GM19099 (cell line): ENCODE measurements around the gene SLC25A26.

Experiments used
- POLR2A ChIP-seq: IDR thresholded peaks from 3 replicates; pipeline ENCODE4 v1.6.1; 2011; ENCODE audit warnings: low read depth; ENCODE audit not compliant: insufficient read length; ENCODE audit errors: extremely low read depth

The SLC25A26 gene

DNA sequence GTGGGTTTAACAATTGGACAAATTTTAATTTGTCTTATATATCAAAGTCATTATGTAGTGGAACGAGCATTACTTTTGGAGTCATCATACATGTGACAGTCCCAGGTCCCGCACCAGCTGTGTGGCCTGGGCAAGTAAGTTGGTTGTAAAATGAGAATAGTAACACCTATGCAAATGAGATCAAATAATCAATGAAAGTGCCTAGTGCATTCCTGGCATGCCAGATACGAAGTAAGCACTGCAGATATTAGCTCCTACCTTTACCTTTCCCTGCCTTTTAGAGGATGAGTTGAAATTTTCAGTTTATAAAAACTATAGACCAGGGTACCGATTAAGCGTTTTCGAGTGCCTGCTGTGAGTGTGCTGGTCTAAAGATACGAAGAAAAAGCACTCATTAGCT, 145.9 kb downstream of the SLC25A26 start:
- no peak for TF ChIP-seq POLR2A

DNA sequence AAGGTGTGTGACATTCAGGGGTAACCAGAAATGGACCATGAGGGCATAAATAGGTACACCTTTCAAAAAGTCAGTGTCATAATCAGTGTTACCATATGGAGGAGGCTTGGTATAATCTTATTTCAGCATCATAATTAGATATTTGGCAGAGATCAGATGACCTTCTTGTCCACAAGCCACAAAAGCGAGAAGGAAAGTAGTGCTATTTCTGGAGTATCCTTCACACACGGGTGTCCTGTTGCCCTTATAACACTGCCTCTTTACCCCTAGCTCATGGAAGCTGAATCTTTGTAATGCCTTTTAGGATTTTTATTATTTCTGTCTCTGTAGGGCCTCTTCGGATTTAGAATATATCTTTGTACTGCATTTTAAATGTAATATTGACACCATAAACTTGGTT, 147.2 kb downstream of the SLC25A26 start:
- TF ChIP-seq POLR2A, result no peak

DNA sequence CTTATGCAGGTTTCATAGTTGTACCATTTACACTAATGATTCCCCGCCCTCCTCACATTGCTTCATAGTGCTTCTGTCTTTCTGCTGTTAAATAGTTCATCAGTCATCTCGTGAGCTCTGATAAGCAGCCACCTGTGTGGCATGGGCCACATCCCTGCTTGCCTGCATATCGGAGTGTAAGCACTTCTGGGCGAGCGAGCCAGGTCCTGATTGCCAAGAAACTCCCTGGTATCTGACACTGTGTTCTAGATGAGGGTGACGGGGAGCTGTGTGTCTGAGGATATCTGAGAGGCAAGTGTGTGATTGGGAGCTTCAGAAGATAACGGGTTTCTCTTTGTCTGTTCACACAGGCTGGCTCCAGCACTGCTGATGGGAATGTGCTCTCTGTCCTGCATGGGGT, 149.4 kb downstream of the SLC25A26 start:
- TF ChIP-seq POLR2A, result no peak

DNA sequence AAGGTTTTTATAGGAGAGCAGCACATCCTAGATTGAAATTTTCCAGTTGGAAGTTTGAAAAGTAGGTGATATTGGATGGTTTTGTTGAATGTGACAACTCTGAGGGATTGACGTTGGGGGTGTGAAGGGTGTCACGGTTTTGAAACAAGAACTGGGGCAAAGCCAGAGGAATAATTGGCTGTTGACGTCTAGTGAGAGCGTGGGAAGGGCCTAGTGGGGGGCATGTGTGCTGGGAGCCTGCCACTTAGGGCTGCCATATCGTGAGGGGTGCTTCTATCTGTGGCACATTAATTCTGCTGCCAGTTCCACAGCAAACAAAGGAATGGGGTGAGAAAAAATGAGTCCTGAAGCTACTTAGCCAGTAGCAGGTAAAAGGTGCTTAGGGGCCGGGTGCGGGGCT, 150.6 kb downstream of the SLC25A26 start:
- no peak for TF ChIP-seq POLR2A

DNA sequence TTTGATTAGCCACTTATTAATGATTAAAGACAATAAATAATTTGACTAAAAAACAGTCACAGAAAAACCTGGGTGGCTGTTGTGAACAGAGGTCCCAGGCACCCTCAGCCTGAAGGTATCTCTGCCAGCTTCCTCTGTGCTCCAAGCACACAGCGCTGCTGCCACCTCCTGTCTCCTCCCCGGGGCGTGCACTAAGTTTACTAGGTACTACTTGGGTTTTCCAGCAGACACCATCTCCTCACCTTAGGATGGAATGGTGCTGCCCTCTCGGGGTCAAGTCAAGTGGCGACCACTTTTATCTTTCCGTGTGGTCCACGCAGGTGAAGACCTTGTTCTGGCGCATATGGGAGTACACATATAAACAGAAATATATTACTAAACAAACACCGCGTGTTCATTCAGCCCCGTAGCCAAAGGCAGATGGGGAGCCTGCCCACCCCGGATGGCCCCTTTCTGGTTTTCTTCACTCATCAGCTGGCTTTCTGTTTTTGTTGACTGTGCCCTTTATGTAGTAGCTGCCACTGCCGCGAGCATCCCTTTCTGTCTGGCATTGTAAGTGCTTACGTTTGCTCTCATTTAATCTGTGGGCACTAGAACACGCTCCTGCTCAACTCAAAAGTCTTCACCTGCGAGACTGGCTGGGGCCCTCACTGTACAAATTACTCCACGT, 152.0 kb downstream of the SLC25A26 start:
- TF ChIP-seq POLR2A, result no peak

DNA sequence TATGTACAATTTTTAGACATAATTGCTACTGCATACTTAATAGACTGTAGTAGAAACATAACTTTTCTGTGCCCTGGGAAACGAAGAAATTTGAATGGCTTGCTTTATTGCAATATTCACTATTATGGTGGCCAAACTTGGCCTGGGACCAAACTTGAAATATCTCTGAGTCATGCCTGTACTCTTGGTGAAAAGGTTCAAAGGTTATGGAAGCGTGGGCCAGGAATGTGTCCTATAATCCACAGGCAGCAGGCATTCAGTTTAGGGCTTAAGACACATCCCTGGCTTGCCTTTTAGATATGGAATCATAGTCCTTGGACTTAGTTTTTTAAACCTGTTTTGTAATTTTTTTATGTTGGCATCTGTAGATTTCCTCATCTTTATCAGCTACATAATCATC, 155.8 kb downstream of the SLC25A26 start:
- TF ChIP-seq POLR2A, result no peak

DNA sequence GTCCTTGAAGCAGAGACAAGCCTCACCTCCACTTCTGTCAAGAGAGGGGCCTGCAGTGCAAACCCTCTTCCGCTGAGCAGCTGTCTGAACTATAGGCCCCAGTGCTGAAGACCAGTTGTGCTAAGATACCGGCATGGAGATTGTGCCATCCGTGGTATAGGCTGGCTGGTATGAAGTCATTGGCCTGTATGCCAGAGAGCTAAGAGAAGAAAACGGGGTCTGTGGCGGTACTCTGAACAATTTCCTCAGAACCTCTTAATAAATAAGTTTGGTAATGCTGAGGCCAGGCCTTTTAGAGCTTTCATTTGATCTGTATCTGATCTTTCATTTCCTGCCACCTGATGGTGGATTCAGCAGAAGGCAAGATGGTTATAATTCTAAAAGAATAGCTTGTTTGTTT, 157.0 kb downstream of the SLC25A26 start:
- TF ChIP-seq POLR2A, result no peak

DNA sequence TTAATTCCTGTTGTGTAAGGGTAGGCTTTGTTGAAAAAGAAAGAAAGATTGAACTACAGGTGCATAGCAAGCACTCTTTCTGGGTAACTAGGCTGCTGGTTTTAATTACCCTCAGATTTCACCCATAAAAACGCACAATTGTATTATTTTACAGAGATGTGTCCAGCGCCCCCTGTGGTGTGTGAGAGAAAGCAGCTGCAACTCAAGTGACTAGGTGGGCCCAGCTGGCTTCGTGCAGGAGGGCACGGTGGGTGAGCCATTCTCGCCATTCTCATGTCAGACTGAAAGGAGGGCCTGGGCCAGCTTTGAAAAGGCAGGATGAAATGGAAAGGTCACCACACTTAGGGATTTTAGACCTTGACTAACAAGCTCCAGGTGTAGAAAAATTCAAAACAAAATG, 157.5 kb downstream of the SLC25A26 start:
- no peak for TF ChIP-seq POLR2A

DNA sequence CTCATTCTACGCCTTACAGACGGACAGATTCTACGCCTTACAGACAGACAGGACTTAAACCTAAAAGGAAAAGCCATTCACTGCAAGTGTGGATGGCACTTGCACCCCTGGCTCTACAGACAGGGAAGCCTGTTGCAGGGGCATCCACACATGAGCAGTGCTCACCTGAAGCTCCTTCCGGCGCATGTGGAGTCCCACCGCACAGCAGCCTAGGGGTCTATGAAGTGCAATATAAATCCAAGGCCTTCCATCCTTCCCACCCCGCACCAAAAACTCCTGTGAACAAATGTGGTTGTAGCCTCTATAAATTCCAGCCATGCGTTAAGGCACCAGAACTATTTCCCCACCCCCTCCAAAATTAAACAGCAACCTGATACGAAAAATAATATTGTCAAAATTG, 158.8 kb downstream of the SLC25A26 start:
- no peak for TF ChIP-seq POLR2A

DNA sequence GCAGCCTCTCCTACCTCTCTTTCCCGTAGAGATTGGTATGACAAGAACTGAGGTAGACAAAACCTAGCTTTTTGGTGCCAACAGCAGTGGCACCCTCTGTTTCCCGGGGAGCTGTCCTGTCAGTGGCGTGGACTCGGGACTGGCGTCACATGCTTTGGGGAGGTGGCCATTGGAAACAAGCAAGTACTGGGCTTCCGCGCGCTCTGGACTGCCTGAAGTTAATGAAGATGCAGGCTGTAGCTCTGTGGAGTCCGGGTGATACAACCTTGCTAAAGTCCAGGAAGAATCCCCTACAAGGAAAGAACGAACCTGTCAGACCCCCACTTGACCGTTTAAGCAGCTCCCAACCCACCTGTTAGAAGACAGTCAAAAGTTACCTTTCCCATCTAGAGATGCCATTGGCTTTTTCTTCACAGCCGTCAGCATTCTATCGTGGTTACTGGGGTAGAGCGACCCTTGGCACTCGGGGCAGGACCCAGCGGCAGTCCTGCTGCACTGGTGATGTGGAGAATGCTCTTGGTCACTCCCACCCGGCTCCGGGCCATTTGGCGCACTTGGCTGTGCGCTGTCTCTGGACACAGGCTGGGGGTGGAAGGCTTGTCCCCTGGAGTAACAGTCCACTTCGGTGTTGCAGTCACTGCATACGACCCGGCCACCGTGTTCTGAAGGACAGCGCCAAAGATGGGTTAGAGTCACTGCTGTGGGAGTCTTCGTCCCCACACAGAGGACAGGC, 159.6 kb downstream of the SLC25A26 start:
- TF ChIP-seq POLR2A, result no peak

DNA sequence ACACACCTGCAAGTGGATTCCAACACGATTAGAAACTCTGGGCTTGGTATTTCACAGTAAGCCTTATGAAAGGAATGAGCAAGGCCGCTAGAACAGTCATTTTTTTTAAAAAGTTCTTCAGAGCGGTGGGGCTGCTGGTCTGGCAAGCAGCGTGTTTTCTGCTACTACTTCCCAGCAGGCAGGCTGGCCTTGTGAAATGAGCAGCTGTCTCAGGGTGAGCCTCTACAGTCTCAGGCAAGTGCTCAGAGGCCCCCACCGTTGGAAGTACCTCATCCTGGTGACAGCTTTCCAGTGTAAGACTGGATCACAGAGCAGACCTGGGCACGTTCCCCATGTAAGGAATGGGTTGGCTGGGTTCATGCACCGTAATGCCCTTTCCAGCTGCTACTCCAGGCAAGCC, 160.8 kb downstream of the SLC25A26 start:
- no peak for TF ChIP-seq POLR2A

DNA sequence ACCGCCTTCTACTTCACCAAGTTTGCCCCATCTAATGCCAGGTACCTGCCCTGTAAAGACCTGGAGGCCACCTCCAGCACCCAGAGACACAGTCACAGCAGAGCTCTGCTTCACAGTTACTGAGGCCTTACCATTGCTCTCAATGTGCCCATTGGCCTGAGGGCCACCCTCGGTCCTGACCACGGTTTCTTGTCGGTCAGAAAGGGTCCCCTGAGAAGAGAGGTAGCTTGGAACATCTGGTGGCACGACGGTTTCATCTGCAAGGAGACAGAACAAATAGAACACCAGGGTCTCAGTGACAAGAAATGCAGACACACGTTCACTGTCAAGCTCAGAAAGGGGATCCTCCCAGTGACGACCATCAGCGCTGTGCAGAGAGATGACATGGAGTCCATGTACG, 161.3 kb downstream of the SLC25A26 start:
- no peak for TF ChIP-seq POLR2A

DNA sequence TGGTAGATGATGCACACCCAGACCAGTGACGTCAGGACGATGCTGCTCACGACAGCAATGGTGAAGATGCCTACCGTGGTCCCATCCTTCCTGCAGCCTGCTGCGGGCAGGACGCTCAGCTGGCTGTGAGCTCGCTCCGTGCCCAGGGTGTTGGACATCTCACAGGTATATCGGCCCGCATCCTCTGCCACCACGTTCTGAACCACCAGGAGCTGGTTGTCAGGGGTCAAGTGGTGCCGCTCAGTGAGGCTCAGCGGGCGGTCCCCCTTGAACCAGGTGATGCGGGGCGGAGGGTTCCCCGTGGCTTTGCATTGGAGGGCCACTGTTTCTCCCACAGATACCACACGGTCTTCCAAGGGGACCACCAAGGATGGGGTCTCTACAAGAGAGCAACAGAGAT, 162.2 kb downstream of the SLC25A26 start:
- TF ChIP-seq POLR2A, result no peak

DNA sequence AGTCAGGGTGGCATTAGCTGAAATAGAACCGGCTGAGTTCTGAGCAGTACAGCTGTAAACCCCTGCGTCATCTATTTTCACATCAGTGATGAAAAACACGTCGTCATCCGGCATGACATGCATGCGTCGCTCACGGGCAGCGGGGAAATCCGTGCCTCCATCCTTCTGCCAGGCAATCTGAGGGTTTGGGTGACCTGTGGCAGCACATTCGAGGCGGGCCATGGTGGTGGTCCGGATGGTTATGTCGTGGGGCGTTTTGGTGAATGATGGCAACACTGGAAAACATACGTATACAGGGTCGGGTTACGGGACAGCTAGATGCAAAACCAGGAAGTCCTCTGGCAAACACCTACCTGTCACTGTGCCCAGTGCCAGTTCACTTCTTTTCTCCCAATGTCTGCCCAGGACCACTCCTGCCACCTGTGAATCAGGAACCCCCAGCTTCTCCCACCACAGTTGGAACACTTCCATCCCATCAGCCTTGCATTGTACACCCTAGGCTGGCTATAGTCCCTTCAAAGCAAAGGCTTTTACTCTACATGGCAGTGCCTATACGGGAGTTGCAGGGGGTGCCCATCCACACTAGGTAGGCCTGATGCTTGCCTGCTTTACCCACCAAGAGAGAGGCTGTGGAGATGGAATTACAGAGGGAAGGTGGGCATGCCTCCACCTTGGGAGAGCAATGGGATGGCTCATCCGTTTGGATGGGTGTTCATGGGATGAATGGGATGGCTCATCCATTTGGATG, 163.4 kb downstream of the SLC25A26 start:
- TF ChIP-seq POLR2A, result no peak

DNA sequence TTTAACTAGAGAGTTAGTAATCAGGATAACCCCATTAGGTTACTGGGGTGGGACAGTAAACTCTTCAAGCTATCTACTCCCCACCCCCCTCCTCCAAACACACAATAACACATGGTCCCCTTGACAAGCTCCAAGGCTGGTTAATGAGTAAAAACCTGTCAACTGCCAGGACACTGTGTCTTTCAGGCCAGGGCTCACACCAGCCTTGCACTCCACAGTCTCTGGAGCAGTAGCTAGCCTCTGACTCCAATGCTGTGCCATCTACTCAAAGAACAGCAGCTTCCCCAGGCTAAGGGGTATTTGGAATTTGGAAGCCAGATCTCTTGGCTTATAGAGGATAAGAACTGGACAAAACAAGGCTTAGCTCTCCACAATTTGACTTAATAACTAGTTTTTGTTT, 164.3 kb downstream of the SLC25A26 start:
- TF ChIP-seq POLR2A, result no peak

DNA sequence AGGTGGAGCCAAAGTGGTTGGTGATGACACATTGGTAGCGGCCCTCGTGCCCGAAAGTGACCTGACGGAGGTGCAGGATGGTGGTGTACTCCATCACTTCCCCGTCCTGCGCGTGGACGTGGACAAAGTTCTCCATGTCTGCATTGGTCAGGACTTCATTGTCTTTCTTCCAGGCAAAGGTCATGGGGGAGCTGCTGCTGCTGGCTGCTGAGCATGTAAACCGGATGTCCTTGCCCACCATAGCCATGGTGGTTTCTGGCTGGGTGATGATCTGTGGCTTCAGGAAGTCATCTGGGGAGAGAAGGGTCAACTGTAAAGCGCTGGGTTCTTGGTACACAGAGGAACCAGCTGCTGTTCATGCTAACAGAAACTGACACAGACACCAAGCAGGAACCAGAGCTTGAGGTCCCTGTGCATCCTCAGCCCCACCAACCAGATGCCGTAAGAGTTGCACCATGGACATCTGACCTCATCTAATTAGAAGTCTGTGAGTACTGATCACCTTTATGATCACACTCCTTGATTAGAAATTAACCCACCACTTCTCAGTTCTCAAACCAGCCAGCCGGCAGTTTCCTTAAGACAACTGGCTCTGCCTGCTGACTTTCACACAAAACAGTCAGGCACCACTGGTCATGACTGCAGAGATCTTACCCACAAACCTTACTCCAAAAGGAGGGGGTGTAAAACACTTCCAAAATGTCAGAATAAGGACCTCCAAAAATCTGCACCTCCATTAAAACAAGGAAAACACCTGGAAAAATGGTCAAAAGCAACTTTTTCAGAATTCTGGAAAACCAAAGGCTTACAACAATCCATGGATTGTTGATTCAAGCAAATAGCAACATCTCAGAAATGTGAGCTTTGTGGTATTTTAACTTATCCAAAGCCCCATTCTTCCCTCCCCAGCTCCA, 165.5 kb downstream of the SLC25A26 start:
- TF ChIP-seq POLR2A, result no peak
